Measurements from ENCODE around the gene CFAP299.

GRCh38 chr4:80424225-80424581 is 88.7 kb downstream of the CFAP299 start:
- TF ChIP-seq CTCF (conservative IDR thresholded peaks at IDR 0.05; ENCODE audit: low read length) (no peak), EZH2phosphoT487 (IDR thresholded peaks at IDR 0.05; ENCODE audit: borderline replicate concordance) (no peak)

All from Loucy (cell line).